Endodermal cell (in vitro differentiated cells): ENCODE measurements around the gene PLAC8L1. TPM values are rescaled to one million over a fixed set of nuclear protein-coding genes. Genes with fewer than 3 reads are reported as not detected.
"Not testable (repeated sequence)": the region's sequence is repeated elsewhere in the genome, so short reads cannot be mapped to it uniquely, and the experiment has no call there.

Experiments
- DNase-seq: peaks from one replicate; pipeline ENCODE4 v3.0.0-alpha.2; 2017
- H3K27ac ChIP-seq: 2 replicates; pipeline ENCODE4 v1.5.1; 2013; ENCODE audit warnings: mild to moderate bottlenecking, low read depth, low read length, moderate library complexity
- H3K27me3 ChIP-seq: 2 replicates; pipeline ENCODE4 v1.6.1; 2013; ENCODE audit warnings: mild to moderate bottlenecking, low read length, moderate library complexity; ENCODE audit not compliant: insufficient read depth, control insufficient read depth, poor library complexity, severe bottlenecking
- H3K36me3 ChIP-seq: 2 replicates; pipeline ENCODE4 v1.7.0; 2013; ENCODE audit warnings: mild to moderate bottlenecking, low read length, moderate library complexity; ENCODE audit not compliant: control insufficient read depth, insufficient read depth
- H3K4me1 ChIP-seq: one replicate; pipeline ENCODE4 v1.7.0; 2013; ENCODE audit warnings: low read length; ENCODE audit not compliant: control insufficient read depth, insufficient read depth
- H3K4me3 ChIP-seq: 2 replicates; pipeline ENCODE4 v1.5.1; 2013; ENCODE audit warnings: mild to moderate bottlenecking, low read length, moderate library complexity
- H3K9ac ChIP-seq: 2 replicates; pipeline ENCODE4 v1.6.1; 2013; ENCODE audit warnings: mild to moderate bottlenecking, low read length, moderate library complexity; ENCODE audit not compliant: poor library complexity, severe bottlenecking; ENCODE audit errors: extremely low read depth
- H3K9me3 ChIP-seq: 2 replicates; pipeline ENCODE4 v1.6.1; 2013; ENCODE audit warnings: mild to moderate bottlenecking, low read length, moderate library complexity; ENCODE audit not compliant: control insufficient read depth
- H3K27ac Mint-ChIP-seq: 2 replicates; pipeline ENCODE4 v1.8.0; 2020; ENCODE audit warnings: mixed read lengths
- H3K27me3 Mint-ChIP-seq: 2 replicates; pipeline ENCODE4 v1.8.0; 2021; ENCODE audit warnings: mild to moderate bottlenecking, mixed read lengths; ENCODE audit not compliant: insufficient read depth
- H3K36me3 Mint-ChIP-seq: 2 replicates; pipeline ENCODE4 v1.8.0; 2020; ENCODE audit warnings: low read depth, mixed read lengths
- H3K4me1 Mint-ChIP-seq: 2 replicates; pipeline ENCODE4 v1.8.0; 2020; ENCODE audit warnings: mixed read lengths
- H3K4me3 Mint-ChIP-seq: 2 replicates; pipeline ENCODE4 v1.8.0; 2020; ENCODE audit warnings: mild to moderate bottlenecking, moderate library complexity, mixed read lengths
- H3K9me3 Mint-ChIP-seq: 2 replicates; pipeline ENCODE4 v1.8.0; 2020; ENCODE audit warnings: mild to moderate bottlenecking, mixed read lengths
- WGBS, 2 experiments: methylation state at CpG; one replicate each; pipeline versions ENCODE4 v1.1.5 to v1.1.7; 2013; ENCODE audit warnings: missing lambda C conversion rate in 2 of 2, mixed read lengths in 1 of 2; ENCODE audit not compliant: insufficient coverage in 1 of 2, insufficient read length in 1 of 2; 5-methylcytosine and 5-hydroxymethylcytosine counted together
- total RNA-seq, 2 donors: library from RNA; stranded (reverse); fragmentation: NEBNext Ultra II Directional in 1 of 2; extraction: Animal tissue kit (Norgen Biotek cat#: 25700) in 1 of 2; gene quantifications; 2 replicates in 1 of 2; 3 replicates in 1 of 2; pipeline ENCODE4 v1.2.1, GENCODE V29; 2021
- TF ChIP-seq, protein P1 (sequence below): fragments of 200-600 bp; sonication (generic); conservative IDR thresholded peaks from 2 replicates; pipeline ENCODE4 v1.5.0; 2021; ENCODE audit warnings: antibody characterized with exemption, mild to moderate bottlenecking

The PLAC8L1 gene
- total RNA-seq, 2 donors from 2014 or later: 1.00 to 1.5 TPM

DNA sequence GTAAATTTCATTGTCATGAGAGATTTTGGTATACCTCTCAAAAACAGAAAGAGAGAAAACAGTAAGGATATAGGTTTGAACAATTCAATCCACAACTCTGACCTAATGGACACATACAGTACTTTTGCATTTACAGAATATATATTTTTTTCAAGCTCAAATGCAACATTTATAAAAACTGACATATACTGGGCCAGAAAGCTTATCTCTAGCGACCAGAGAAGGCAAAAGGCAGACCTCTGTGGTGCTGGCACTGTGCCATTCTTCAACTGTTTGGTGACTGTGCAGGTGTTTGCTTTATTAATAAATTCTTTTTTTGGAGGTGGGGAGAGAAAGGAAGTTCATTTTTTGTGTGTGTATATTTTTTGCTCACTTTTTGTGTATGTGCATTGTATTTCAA is 6.0 kb upstream of the PLAC8L1 start:
- TF ChIP-seq, protein P1, sequence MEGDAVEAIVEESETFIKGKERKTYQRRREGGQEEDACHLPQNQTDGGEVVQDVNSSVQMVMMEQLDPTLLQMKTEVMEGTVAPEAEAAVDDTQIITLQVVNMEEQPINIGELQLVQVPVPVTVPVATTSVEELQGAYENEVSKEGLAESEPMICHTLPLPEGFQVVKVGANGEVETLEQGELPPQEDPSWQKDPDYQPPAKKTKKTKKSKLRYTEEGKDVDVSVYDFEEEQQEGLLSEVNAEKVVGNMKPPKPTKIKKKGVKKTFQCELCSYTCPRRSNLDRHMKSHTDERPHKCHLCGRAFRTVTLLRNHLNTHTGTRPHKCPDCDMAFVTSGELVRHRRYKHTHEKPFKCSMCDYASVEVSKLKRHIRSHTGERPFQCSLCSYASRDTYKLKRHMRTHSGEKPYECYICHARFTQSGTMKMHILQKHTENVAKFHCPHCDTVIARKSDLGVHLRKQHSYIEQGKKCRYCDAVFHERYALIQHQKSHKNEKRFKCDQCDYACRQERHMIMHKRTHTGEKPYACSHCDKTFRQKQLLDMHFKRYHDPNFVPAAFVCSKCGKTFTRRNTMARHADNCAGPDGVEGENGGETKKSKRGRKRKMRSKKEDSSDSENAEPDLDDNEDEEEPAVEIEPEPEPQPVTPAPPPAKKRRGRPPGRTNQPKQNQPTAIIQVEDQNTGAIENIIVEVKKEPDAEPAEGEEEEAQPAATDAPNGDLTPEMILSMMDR: no peak
- Mint-ChIP-seq H3K27me3 (no peaks in the 10 kb centered on the region), H3K4me3 (no peak overlapping the region), H3K36me3 (peaks cover 32% of the 10 kb centered on the region), H3K27ac (no peak overlapping the region), H3K4me1 (no peaks in the 10 kb centered on the region), H3K9me3 (no peaks in the 10 kb centered on the region)
- no peak overlapping the region for H3K4me3 ChIP-seq
- peaks cover 47% of the 10 kb centered on the region for H3K36me3 ChIP-seq
- H3K9ac ChIP-seq: no peak overlapping the region
- H3K27me3 ChIP-seq: no peaks in the 10 kb centered on the region
- no peaks in the 10 kb centered on the region for H3K9me3 ChIP-seq
- no peaks in the 10 kb centered on the region for H3K4me1 ChIP-seq
- H3K27ac ChIP-seq: no peak overlapping the region
- no peak for DNase-seq
- 94 to 100% methylated on average over 1 of the region's 1 CpG for WGBS, 2 experiments

DNA sequence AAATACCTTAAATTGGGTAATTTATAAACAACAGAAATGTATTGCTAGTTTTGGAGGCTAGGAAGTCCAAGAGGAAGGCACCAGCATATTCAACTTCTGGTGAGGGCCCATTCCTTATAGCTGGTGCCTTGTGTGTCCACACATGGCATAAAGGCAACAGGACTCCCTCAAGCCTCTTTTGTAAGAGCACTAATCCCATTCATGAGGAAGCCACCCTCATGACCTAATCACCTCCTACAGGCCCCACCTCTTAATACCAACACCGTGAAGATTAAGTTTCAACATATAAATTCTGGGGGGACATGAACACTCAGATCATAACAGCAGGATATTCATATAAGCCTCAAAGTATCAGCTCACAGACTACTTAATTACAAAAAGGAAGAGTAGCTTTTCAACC is 4.0 kb upstream of the PLAC8L1 start:
- TF ChIP-seq, protein P1: no peak

DNA sequence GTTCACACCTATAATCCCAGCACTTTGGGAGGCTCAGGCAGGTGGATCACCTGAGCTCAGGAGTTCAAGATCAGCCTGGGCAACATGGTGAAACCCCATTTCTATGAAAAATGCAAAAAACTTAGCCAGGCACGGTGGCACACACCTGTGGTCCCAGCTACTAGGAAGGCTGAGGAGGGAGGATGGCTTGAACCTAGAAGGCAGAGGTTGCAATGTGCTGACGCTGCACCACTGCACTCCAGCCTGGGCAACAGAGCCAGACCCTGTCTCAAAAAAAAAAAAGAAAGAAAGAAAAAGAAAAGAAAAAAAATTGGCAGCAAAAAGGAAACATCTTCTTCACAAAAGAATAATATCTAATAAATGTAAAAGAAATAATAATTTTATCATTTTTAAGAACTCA is 3.5 kb upstream of the PLAC8L1 start:
- H3K9me3 Mint-ChIP-seq, H3K27ac Mint-ChIP-seq, H3K4me3 Mint-ChIP-seq, DNase-seq, H3K4me1 Mint-ChIP-seq, H3K27me3 Mint-ChIP-seq, H3K4me1 ChIP-seq, H3K27me3 ChIP-seq, H3K27ac ChIP-seq, H3K9ac ChIP-seq, H3K9me3 ChIP-seq, H3K4me3 ChIP-seq: not testable (repeated sequence)
- peaks cover 31% of the 10 kb centered on the region for H3K36me3 ChIP-seq
- peaks cover 15% of the 10 kb centered on the region for H3K36me3 Mint-ChIP-seq
- 86 to 96% methylated on average over 1 to 2 of the region's 2 CpGs for WGBS, 2 experiments

More for the DNA sequence above, 4.0 kb upstream of the PLAC8L1 start:
- H3K27ac ChIP-seq: no peak overlapping the region
- Mint-ChIP-seq H3K4me3 (no peak overlapping the region), H3K4me1 (no peaks in the 10 kb centered on the region), H3K9me3 (no peaks in the 10 kb centered on the region), H3K27ac (no peak overlapping the region), H3K27me3 (no peaks in the 10 kb centered on the region), H3K36me3 (peaks cover 18% of the 10 kb centered on the region)
- peaks cover 36% of the 10 kb centered on the region for H3K36me3 ChIP-seq
- WGBS, 2 experiments: 89% methylated on average over 1 of the region's 1 CpG; no CpG with 5 or more reads in 1 of the 2 experiments
- H3K4me3 ChIP-seq: no peak overlapping the region
- no peak overlapping the region for H3K9ac ChIP-seq
- H3K4me1 ChIP-seq: no peaks in the 10 kb centered on the region
- no peaks in the 10 kb centered on the region for H3K9me3 ChIP-seq
- no peak for DNase-seq
- no peaks in the 10 kb centered on the region for H3K27me3 ChIP-seq

DNA sequence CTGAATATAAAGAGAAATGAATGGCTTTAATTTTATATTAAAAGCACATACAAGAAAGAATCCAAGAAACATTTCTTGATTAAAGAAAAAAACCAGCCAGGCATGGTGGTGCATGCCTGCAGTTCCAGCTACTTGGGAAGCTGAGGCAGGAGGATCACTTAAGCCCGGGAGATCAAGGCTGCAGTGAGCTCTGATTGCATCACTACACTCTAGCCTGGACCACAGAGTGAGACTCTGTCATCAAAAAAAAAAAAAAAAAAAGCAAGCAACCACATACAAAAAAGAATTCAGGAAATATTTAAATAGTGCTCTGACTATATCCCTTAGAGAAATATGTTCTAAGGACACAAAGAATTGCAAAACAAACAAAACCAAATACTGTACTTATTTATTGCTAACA is 2.5 kb upstream of the PLAC8L1 start:
- TF ChIP-seq, protein P1: no peak
- no peaks in the 10 kb centered on the region for H3K27me3 Mint-ChIP-seq
- Histone ChIP-seq H3K4me1 (no peaks in the 10 kb centered on the region), H3K9ac (no peak overlapping the region), H3K9me3 (no peaks in the 10 kb centered on the region), H3K27me3 (no peaks in the 10 kb centered on the region), H3K4me3 (no peak overlapping the region), H3K36me3 (peaks cover 22% of the 10 kb centered on the region), H3K27ac (no peak overlapping the region)
- H3K27ac Mint-ChIP-seq: no peak overlapping the region
- H3K4me3 Mint-ChIP-seq: no peak overlapping the region
- no peak for DNase-seq
- H3K9me3 Mint-ChIP-seq: no peaks in the 10 kb centered on the region
- WGBS, 2 experiments: 93% methylated on average over 1 of the region's 1 CpG; no CpG with 5 or more reads in 1 of the 2 experiments
- H3K36me3 Mint-ChIP-seq: peaks cover 8% of the 10 kb centered on the region
- H3K4me1 Mint-ChIP-seq: no peaks in the 10 kb centered on the region
